GM18867 (cell line): ENCODE measurements around the gene RO60.
A peak's percentile ranks its signal among the peaks of the same experiment; 100 is the strongest.

Experiments
- ATAC-seq: cut with Tn5 transposase; IDR thresholded peaks from one replicate; pipeline ENCODE4 v1.9.1; 2021; ENCODE audit warnings: mild to moderate bottlenecking, moderate library complexity; ENCODE audit not compliant: unreplicated experiment

The RO60 gene

DNA sequence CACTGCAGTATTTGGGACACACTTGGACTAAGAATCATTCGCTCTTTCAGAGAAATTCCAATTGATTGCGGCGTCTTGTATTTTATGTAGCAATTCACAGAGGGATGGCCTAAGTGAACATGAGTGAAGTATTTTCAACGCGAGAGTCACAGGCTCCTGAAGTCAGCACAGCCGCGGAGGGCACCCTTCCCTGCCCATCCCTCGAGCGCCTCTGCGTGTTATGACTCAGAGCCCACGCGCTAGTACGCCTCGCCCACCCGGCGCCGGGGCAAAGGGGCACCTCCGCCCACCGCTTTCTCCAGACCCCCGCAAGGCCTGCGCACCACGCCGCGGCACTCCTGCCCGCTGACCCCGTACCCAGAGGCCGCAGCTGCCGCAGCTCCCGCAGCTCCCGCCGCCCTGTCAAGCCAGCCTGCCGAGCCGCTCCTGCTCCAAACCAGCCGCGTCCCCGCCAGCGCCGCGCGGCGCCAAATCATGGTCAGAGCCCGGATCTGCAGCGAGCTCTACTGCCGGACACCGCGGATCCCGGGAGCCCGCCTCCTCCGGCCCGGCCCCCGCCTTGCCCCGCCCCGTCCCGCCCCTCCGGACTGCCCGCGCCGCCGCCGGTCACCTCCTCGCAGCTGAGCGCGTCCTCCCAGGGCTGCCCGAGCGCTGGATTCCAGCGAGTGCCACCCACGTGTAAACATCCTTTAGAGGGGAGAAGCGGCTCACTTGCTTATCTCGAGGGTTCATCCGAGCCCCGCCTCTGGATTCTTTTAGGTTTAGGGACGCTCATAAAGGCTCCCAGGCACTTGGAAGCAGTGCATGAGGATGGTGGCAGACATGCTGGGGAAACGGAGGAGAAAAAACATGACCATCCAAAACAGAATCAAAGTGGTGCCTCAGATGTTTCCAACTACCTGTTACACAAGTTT lies 45.8 kb downstream of the RO60 start, which contains the start of gene GLRX2:
GLRX2 (minus strand) TSS at position 508 of the 914 bp plus-strand sequence; CDS start at position 476, 32 bp downstream.
- peak; percentile 94 for ATAC-seq

DNA sequence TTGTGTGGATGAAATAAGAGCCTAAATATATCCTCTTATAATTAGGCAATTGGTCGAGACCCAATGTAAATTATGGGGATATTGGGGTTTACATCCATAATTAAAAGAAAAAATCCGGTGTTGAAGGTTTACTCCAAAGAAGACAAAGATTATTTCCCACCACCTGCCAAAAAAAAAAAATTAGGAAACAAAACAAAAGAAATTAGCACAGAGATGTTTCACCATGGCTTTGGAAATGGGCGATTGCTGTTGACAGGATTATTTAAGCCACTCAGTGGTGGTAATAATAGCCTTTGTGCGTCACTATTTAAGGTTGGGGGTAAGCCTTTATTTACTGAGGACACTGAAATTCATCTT lies 46.4 kb downstream of the RO60 start:
- no peak for ATAC-seq

DNA sequence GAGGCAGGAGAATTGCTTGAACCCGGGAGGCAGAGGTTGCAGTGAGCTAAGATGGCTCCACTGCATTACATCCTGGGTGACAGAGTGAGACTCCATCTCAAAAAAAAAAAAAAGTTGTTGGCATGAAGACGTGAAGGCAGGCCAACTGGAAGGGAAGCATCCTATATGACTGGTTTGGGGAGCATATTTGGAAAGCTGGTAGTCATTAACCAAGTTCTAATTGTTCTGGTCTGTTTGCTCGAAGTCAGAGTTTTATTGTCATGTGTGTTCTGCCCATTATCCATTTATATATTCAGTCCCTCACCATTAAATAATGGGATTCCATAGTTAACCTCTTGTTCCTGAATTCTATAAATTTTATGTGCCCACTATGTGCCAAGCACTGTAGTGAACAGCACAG lies 49.1 kb downstream of the RO60 start:
- no peak for ATAC-seq
